SK-N-MC (cell line): ENCODE results near the gene ALG10.
"Not testable (repeated sequence)": the region's sequence is repeated elsewhere in the genome, so short reads cannot be mapped to it uniquely, and the experiment has no call there.

Experiments used
- DNase-seq: peaks from one replicate; pipeline ENCODE4 v3.0.0-alpha.2; 2011; ENCODE audit warnings: low read depth, low spot score
- H3K27ac ChIP-seq: fragments of 200-600 bp; sonication (generic); 2 replicates; pipeline ENCODE4 v1.5.1; 2016; ENCODE audit warnings: mixed run types
- H3K36me3 ChIP-seq: fragments of 200-600 bp; sonication (generic); 2 replicates; pipeline ENCODE4 v1.6.1; 2017; ENCODE audit warnings: antibody characterized with exemption, low read length, mixed read lengths; ENCODE audit not compliant: insufficient read depth
- H3K4me3 ChIP-seq: fragments of 200-600 bp; sonication (generic); 2 replicates; pipeline ENCODE4 v1.5.1; 2016
- H3K9ac ChIP-seq: fragments of 200-600 bp; sonication (generic); 2 replicates; pipeline ENCODE4 v1.8.0; 2017; ENCODE audit warnings: mixed run types, mixed read lengths; ENCODE audit not compliant: insufficient read length
- H3K9me3 ChIP-seq: fragments of 200-600 bp; sonication (generic); 2 replicates; pipeline ENCODE4 v1.6.1; 2017; ENCODE audit warnings: low read depth, mild to moderate bottlenecking, antibody characterized with exemption, low read length, moderate library complexity, mixed read lengths
- EZH2 ChIP-seq: fragments of 200-600 bp; sonication (generic); IDR thresholded peaks from one replicate; pipeline ENCODE4 v1.6.1; 2017; ENCODE audit warnings: antibody characterized with exemption
- FOXP2 ChIP-seq: optimal IDR thresholded peaks from 2 replicates; pipeline ENCODE3; 2011; ENCODE audit warnings: mild to moderate bottlenecking, moderate library complexity; ENCODE audit not compliant: insufficient read depth; ENCODE audit errors: extremely low read length, control extremely low read depth
- POLR2AphosphoS5 ChIP-seq: IDR thresholded peaks from 2 replicates; pipeline ENCODE4 v1.6.1; 2012; ENCODE audit warnings: mild to moderate bottlenecking, low read depth, low read length, borderline replicate concordance

The ALG10 gene, protein sequence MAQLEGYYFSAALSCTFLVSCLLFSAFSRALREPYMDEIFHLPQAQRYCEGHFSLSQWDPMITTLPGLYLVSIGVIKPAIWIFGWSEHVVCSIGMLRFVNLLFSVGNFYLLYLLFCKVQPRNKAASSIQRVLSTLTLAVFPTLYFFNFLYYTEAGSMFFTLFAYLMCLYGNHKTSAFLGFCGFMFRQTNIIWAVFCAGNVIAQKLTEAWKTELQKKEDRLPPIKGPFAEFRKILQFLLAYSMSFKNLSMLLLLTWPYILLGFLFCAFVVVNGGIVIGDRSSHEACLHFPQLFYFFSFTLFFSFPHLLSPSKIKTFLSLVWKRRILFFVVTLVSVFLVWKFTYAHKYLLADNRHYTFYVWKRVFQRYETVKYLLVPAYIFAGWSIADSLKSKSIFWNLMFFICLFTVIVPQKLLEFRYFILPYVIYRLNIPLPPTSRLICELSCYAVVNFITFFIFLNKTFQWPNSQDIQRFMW

DNA sequence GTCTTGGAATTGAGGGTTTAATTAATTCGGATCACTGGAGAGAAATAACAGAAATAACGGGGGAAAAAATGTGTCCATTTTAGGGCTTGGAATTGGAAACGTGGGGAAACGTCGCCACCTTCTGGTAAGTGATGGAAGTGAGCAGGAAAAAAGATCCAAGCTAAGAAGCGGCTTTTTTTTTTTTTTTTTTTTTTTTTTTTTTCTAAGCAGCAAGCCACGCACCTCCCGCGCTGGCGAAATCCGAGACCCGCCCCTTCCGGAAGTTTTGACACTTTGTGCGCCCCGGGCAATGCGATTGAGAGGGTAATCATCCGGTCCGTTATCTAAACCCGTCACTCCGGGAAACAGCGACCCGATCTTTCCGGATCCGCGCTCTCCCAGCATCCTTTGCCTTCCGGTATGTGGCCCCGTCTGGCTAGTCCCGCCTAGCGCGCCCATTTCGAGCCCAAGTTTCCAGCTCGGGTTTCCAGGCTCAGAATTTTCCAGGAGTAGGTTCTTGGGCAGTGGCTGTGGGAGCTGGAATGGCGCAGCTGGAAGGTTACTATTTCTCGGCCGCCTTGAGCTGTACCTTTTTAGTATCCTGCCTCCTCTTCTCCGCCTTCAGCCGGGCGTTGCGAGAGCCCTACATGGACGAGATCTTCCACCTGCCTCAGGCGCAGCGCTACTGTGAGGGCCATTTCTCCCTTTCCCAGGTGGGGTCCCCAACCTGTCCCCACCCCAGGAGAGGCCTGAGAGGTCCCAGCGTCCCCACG lies at the start of gene ALG10:
Gene ALG10 (plus strand): TSS at position 418 of the 752 bp plus-strand sequence. CDS start 104 bp downstream, at position 522.
- Histone ChIP-seq H3K9ac (peak within 1 kb of the TSS; percentile 97), H3K4me3 (peak within 1 kb of the TSS; percentile 91), H3K27ac (peak within 1 kb of the TSS; percentile 56; the same call in 1 of the 2 replicates), H3K9me3 (no peaks in the 10 kb centered on the region), H3K36me3 (peaks cover 3% of the 10 kb centered on the region; the same call in 1 of the 2 replicates)
- TF ChIP-seq FOXP2 (no peak), POLR2AphosphoS5 (peak; percentile 89), EZH2 (no peak)
- peak; percentile 91 for DNase-seq

DNA sequence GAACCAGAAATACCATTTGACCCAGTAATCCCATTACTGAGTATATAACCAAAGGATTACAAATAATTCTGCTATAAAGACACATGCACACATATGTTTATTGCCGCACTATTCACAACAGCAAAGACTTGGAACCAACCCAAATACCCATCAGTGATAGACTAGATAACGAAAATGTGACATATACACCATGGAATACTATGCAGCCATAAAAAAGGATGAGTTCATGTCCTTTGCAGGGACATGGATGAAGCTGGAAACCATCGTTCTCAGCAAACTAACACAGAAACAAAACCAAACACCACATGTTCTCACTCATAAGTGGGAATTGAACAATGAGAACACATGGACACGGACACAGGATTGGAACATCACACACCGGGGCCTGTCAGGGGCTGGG lies 49.4 kb upstream of the ALG10 start:
- not testable (repeated sequence) for H3K27ac ChIP-seq, H3K36me3 ChIP-seq, H3K9ac ChIP-seq, H3K4me3 ChIP-seq, H3K9me3 ChIP-seq, DNase-seq

DNA sequence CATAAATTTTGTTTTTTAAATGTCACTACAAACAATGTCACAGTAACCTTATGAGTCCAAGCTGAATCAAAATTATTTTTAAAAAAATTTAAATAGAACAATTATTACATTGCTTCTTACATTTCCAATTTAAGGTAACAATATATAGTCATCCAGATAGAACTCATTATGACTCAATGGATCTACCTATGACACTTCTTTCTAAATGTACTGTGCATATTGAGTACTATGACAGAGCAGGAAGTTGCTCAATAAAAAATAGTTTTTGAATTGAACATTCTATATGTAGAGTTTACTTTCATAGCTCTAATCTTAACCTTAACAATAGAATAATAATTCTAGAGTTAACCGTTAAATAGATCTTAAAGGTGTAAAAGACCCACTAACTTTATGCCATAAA lies 44.4 kb upstream of the ALG10 start:
- no peak for DNase-seq
- Histone ChIP-seq H3K36me3 (no peaks in the 10 kb centered on the region), H3K9me3 (no peaks in the 10 kb centered on the region), H3K27ac (no peak overlapping the region), H3K9ac (no peak overlapping the region), H3K4me3 (no peak overlapping the region)
- TF ChIP-seq FOXP2 (no peak), POLR2AphosphoS5 (no peak), EZH2 (no peak)

DNA sequence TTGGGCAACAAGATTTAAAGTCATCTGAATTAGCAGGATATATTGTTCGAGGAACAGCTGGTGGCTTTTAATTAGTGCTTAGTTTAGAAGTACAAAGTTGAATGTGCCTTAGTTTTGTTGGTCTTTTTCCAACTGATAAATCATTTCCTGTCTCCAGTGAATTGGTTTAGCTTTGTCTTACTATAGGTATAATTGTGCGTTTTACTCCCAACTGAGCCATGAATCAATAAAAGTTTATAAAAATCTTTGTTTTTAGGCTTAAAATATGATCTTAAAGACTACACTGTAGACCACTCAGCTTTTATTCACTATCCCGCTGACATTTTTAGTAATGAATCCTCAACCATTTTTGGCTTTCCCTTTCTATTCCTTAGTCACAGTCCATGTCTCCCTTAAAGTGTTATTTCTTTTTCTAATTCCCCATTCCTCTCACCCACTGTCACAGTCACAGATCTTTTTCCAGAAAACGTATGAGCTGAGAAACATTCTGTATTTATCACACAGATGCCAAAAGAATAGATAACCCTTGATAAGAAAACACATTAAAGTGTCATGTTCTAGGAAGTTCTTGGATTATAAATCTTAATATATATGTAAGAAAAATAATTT lies 34.0 kb upstream of the ALG10 start:
- no peak for DNase-seq
- Histone ChIP-seq H3K27ac (no peak overlapping the region), H3K4me3 (no peak overlapping the region), H3K9ac (no peak overlapping the region), H3K36me3 (no peaks in the 10 kb centered on the region), H3K9me3 (no peaks in the 10 kb centered on the region)
- TF ChIP-seq FOXP2 (no peak), EZH2 (no peak), POLR2AphosphoS5 (no peak)

DNA sequence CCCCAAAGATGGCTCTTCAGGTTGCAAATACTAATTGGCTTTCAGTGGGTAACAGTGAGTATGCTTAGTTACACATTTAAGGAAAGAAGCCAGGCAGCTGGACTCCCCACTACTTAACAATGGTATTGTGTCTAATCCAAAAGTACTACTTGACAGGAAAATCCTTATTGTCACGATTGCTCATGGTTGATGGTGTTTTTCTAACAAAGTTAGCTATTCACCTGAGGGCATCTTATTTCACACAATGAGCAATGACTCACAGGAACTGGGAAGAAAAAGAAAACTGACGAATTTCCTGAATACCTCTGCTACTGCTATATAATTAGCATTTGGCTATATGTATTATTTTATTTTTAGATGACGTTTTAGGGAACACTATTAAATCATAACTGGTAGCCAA lies 33.4 kb upstream of the ALG10 start:
- H3K9ac ChIP-seq: no peak overlapping the region
- TF ChIP-seq FOXP2 (no peak), EZH2 (no peak), POLR2AphosphoS5 (no peak)
- DNase-seq: no peak
- no peaks in the 10 kb centered on the region for H3K9me3 ChIP-seq
- no peak overlapping the region for H3K27ac ChIP-seq
- no peak overlapping the region for H3K4me3 ChIP-seq
- H3K36me3 ChIP-seq: no peaks in the 10 kb centered on the region

DNA sequence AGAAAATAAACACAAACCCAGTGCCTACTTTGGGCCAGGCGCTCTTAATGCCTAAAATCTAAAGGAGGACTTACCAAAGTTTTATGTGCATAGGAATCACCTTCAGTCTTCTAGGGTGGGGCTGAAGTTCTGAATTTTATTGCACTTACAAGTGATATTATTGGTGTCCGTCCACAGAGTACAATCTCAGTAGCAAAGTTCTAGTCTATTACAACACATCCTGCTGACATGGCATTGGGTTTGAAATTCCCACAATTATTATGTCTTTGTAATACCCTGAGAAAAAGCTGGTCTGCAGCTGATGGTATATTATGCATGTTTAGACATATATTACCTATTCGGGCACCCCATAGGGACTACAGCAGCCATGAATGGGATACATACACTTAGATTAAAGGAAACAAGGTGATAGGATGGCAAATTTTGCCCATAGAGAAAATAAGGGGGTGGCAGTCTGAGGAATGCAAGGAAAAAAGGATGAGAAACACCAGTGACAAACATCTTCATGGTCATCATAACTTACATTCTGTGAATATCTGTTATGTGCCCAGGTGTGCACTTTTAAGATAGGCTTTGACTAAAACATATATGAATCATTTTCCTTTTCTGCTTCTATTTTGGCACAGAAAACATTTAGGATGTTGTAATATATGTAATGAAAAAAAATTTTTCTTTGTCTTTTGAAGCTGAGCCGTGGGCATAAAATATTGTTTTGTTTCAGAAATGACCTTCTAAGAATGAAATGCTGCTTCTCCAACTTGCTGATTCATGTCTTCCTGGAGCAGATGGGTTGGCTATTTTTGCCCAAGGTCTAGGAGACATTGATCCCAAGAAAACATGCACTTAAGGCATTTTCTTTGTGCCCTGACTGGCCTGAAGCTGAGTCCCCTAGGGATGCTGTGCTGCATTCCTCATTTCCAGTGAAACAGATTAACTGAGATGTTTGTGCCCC lies 27.2 kb upstream of the ALG10 start:
- no peak for TF ChIP-seq FOXP2
- no peak for TF ChIP-seq EZH2
- TF ChIP-seq POLR2AphosphoS5: no peak
- no peak overlapping the region for H3K27ac ChIP-seq
- H3K9ac ChIP-seq: no peak overlapping the region
- DNase-seq: no peak
- H3K4me3 ChIP-seq: no peak overlapping the region
- no peaks in the 10 kb centered on the region for H3K9me3 ChIP-seq
- H3K36me3 ChIP-seq: no peaks in the 10 kb centered on the region

DNA sequence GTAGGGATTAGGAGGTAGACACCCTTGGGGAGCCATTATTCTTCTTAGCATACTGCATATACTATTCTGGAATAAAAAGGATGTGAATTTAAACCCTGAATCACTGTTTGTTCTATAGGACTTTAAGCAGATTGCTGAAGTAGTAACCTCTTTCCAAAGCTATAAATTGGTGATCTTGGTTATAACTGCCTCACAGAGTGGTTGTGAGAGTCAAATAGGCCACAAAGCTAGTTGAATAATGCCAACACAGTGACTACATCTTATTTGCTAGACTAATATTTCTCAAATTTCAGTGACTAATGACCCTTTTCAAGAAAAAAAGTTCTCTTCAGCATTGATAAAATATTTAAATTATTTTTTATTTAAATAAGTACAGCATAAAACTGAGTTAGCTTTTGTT lies 13.5 kb upstream of the ALG10 start:
- not testable (repeated sequence) for H3K9me3 ChIP-seq, H3K36me3 ChIP-seq, DNase-seq, H3K27ac ChIP-seq, H3K9ac ChIP-seq, H3K4me3 ChIP-seq

DNA sequence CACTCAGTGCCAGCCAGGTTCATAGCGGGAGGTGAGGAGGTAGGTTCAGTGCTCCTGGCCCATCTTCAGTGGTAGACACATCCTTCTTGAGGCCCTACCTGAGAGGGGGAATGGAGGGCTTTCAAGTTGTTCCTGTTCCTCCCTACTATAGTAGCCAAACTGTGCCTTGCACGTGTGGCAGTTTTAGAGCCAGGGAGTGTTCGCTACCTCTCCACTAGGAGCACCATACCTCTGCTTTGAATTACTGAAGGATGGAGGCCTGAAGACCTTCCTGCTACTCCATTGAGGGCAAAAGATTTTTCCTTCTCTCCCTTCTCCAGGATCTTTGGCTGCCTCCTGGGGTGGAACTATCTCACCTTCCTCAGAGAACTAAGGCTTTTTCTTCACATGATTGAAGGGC lies 5.9 kb upstream of the ALG10 start:
- no peaks in the 10 kb centered on the region for H3K9me3 ChIP-seq
- no peaks in the 10 kb centered on the region for H3K36me3 ChIP-seq
- no peak overlapping the region for H3K4me3 ChIP-seq
- no peak overlapping the region for H3K9ac ChIP-seq
- TF ChIP-seq EZH2: no peak
- no peak for TF ChIP-seq POLR2AphosphoS5
- TF ChIP-seq FOXP2: no peak
- H3K27ac ChIP-seq: no peak overlapping the region
- DNase-seq: no peak
